Measurements from ENCODE around the gene MAT2A.

DNA sequence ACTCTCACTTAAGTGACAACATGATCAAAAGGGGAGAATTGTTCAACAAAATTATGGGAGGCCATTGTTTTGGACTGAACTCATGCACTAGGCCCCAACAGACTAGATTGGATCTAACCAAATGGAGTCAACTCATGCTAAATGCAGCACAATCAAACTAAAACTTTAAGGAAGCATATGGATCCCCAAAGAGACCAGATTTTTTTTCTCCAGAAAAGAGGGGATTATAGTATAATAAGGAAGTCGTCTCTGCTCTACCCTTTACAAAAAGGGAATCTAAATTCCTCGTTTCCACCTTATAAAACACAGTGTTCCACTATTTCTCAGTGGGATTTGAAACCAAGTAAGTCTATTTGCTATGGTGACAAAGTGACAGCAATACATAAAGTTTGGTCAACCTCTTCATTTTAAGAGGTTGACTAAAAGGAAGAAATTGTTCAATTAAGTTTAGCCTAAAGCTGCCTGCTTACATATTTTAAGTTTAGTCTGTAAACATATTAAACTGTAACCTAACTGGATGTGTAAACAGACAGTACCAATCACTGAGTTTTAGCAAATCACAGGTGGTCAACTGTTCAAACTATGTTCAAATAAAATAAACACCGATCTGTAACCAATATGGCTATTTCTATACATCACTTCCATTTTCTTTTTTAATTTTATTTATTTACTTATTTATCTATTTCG is 40.9 kb upstream of the MAT2A start:
- TF ChIP-seq POLR2A (IDR thresholded peaks at IDR 0.05) = no peak
- TF ChIP-seq, protein P1, sequence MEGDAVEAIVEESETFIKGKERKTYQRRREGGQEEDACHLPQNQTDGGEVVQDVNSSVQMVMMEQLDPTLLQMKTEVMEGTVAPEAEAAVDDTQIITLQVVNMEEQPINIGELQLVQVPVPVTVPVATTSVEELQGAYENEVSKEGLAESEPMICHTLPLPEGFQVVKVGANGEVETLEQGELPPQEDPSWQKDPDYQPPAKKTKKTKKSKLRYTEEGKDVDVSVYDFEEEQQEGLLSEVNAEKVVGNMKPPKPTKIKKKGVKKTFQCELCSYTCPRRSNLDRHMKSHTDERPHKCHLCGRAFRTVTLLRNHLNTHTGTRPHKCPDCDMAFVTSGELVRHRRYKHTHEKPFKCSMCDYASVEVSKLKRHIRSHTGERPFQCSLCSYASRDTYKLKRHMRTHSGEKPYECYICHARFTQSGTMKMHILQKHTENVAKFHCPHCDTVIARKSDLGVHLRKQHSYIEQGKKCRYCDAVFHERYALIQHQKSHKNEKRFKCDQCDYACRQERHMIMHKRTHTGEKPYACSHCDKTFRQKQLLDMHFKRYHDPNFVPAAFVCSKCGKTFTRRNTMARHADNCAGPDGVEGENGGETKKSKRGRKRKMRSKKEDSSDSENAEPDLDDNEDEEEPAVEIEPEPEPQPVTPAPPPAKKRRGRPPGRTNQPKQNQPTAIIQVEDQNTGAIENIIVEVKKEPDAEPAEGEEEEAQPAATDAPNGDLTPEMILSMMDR (IDR thresholded peaks at IDR 0.05) = no peak
- TF ChIP-seq POLR2AphosphoS5 (IDR thresholded peaks at IDR 0.05) = no peak
- no peak for TF ChIP-seq EP300 (IDR thresholded peaks at IDR 0.05)

Measured in suprapubic skin (tissue), 4 donors.